ENCODE data around the gene LAMB3. TPM values are rescaled to one million over a fixed set of nuclear protein-coding genes. Genes with fewer than 3 reads are reported as not detected.

The LAMB3 gene
- polyA plus RNA-seq, 1 donor from 2014 or later: 5.8 TPM

DNA sequence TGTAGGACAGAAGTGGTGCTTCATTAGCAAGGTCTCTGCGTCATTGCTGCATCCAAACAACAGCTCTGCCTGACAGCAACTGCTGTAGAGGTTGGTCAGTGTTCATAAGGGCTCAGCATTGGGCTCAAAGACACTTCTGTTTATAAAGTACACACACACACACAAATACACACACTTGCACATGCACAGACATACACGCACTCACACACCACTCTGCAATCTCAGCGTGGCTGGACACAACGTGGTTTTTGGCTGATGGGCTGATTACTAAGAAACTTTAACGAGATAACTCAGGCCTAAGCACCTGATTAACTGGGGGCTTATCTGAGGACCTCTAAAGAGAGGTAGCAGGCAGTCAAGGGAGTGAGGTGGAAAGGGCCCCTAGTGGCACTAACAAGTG is 48.3 kb downstream of the LAMB3 start:
- Histone ChIP-seq H3F3A (ENCODE audit: insufficient read depth, low read length, poor library complexity, severe bottlenecking) (no peaks in the 10 kb centered on the region), H3K4me2 (ENCODE audit: low read length) (no peak overlapping the region), H3K79me2 (replicated peaks; ENCODE audit: insufficient read depth, low read length) (no peaks in the 10 kb centered on the region), H3K9ac (ENCODE audit: low read length) (no peak overlapping the region), H2AFZ (ENCODE audit: low read depth, low read length) (no peak overlapping the region), H3K27me3 (ENCODE audit: insufficient read depth, low read depth, low read length) (no peaks in the 10 kb centered on the region), H3K4me3 (ENCODE audit: low read length) (no peak overlapping the region), H4K20me1 (ENCODE audit: insufficient read depth) (no peaks in the 10 kb centered on the region), H3K27ac (ENCODE audit: low read length) (no peak overlapping the region), H3K36me3 (ENCODE audit: insufficient read depth, low read length) (no peaks in the 10 kb centered on the region), H3K9me3 (ENCODE audit: low read length) (no peaks in the 10 kb centered on the region), H3K9me2 (ENCODE audit: insufficient read depth, low read length) (no peaks in the 10 kb centered on the region)
- TF ChIP-seq POLR2AphosphoS5 (IDR thresholded peaks at IDR 0.05) (no peak), EP300 (conservative IDR thresholded peaks at IDR 0.05; ENCODE audit: poor library complexity, severe bottlenecking) (no peak), EZH2 (IDR thresholded peaks at IDR 0.05; ENCODE audit: borderline replicate concordance, insufficient read depth, low read length, poor library complexity, severe bottlenecking) (no peak), TAF1 (IDR thresholded peaks at IDR 0.05; ENCODE audit: low read depth) (no peak), SMC3 (conservative IDR thresholded peaks at IDR 0.05; ENCODE audit: poor library complexity) (no peak), REST (IDR thresholded peaks at IDR 0.05; ENCODE audit: borderline replicate concordance) (no peak), MXI1 (conservative IDR thresholded peaks at IDR 0.05; ENCODE audit: poor library complexity, severe bottlenecking) (no peak), CTCF (IDR thresholded peaks at IDR 0.05; ENCODE audit: poor library complexity, severe bottlenecking) (no peak), RAD21 (conservative IDR thresholded peaks at IDR 0.05) (no peak)

- H3K27me3 ChIP-seq (ENCODE audit: insufficient read depth, low read depth, low read length): no peaks in the 10 kb centered on the region
- H4K20me1 ChIP-seq (ENCODE audit: insufficient read depth): no peaks in the 10 kb centered on the region
- no peak overlapping the region for H3K9ac ChIP-seq (ENCODE audit: low read length)
- no peaks in the 10 kb centered on the region for H3K79me2 ChIP-seq (replicated peaks; ENCODE audit: insufficient read depth, low read length)
- H3K36me3 ChIP-seq (ENCODE audit: insufficient read depth, low read length): no peaks in the 10 kb centered on the region
- no peaks in the 10 kb centered on the region for H3F3A ChIP-seq (ENCODE audit: insufficient read depth, low read length, poor library complexity, severe bottlenecking)
- no peak overlapping the region for H3K4me3 ChIP-seq (ENCODE audit: low read length)
- H3K4me2 ChIP-seq (ENCODE audit: low read length): no peak overlapping the region
- H3K27ac ChIP-seq (ENCODE audit: low read length): no peak overlapping the region
- no peaks in the 10 kb centered on the region for H3K9me2 ChIP-seq (ENCODE audit: insufficient read depth, low read length)
- no peaks in the 10 kb centered on the region for H3K9me3 ChIP-seq (ENCODE audit: low read length)
- H2AFZ ChIP-seq (ENCODE audit: low read depth, low read length): no peak overlapping the region
- TF ChIP-seq SMC3 (conservative IDR thresholded peaks at IDR 0.05; ENCODE audit: poor library complexity) (peak; percentile 91), RAD21 (conservative IDR thresholded peaks at IDR 0.05) (peak; percentile 88), EZH2 (IDR thresholded peaks at IDR 0.05; ENCODE audit: borderline replicate concordance, insufficient read depth, low read length, poor library complexity, severe bottlenecking) (no peak), CTCF (IDR thresholded peaks at IDR 0.05; ENCODE audit: poor library complexity, severe bottlenecking) (peak; percentile 91)
Observed at GRCh38 chr1:209601809-209602657, 50.2 kb downstream of the LAMB3 start.
